IMR-90 (cell line): ENCODE results near the gene PRKAG2. TPM values are rescaled to one million over a fixed set of nuclear protein-coding genes. Genes with fewer than 3 reads are reported as not detected.

ENCODE experiments used
- ATAC-seq: fragments of 200-7000 bp; cut with Tn5 transposase; 2 replicates; pipeline ENCODE4 v1.9.1; 2020; ENCODE audit warnings: low read depth, mild to moderate bottlenecking, moderate library complexity
- BruUV-seq: library from RNA; stranded (reverse); fragments of 400-500 nt; replicated peaks from 2 replicates; lab custom pipeline; 2021; lab: Mats Ljungman, UMichigan
- CTCF ChIA-PET: fragments of 300-600 bp; formaldehyde crosslinking; extraction: SDS; loops from one replicate; lab custom pipeline; 2021; ENCODE audit warnings: antibody characterized with exemption; lab: Yijun Ruan, JAX
- POLR2A ChIA-PET: fragments of 300-600 bp; sonication (Branson Sonifier 250); formaldehyde crosslinking; loops from one replicate; lab custom pipeline; 2022; ENCODE audit warnings: antibody characterized with exemption; ENCODE audit not compliant: unreplicated experiment; lab: Charles Lee
- DNase-seq: peaks from one replicate; pipeline ENCODE4 v3.0.0; 2013
- H2AFZ ChIP-seq: replicated peaks from 2 replicates; pipeline ENCODE3; 2013; ENCODE audit warnings: low read length, mild to moderate bottlenecking; ENCODE audit not compliant: poor library complexity
- H2AK5ac ChIP-seq: 2 replicates; pipeline ENCODE4 v1.6.1; 2013; ENCODE audit warnings: low read depth, low read length, inconsistent platforms
- H2AK9ac ChIP-seq: replicated peaks from 2 replicates; pipeline ENCODE3; 2013; ENCODE audit warnings: mild to moderate bottlenecking, low read depth, low read length, moderate library complexity; ENCODE audit not compliant: poor library complexity
- H2BK120ac ChIP-seq: 2 replicates; pipeline ENCODE4 v1.6.1; 2013; ENCODE audit warnings: low read depth, low read length, inconsistent platforms
- H2BK15ac ChIP-seq: 3 replicates; pipeline ENCODE4 v1.6.1; 2013; ENCODE audit warnings: low read depth, low read length, inconsistent platforms
- H2BK20ac ChIP-seq: 2 replicates; pipeline ENCODE4 v1.6.1; 2013; ENCODE audit warnings: low read depth, mild to moderate bottlenecking, inconsistent platforms, low read length, moderate library complexity
- H2BK5ac ChIP-seq: 2 replicates; pipeline ENCODE4 v1.6.1; 2013; ENCODE audit warnings: mild to moderate bottlenecking, low read depth, low read length, inconsistent platforms; ENCODE audit not compliant: poor library complexity, severe bottlenecking
- H3K14ac ChIP-seq: replicated peaks from 2 replicates; pipeline ENCODE4 v1.6.1; 2013; ENCODE audit warnings: low read depth, low read length, inconsistent platforms
- H3K18ac ChIP-seq: 2 replicates; pipeline ENCODE4 v1.6.1; 2013; ENCODE audit warnings: low read depth, low read length, control low read depth
- H3K23ac ChIP-seq: 2 replicates; pipeline ENCODE4 v1.6.1; 2013; ENCODE audit warnings: low read depth, low read length, inconsistent platforms
- H3K27ac ChIP-seq: 2 replicates; pipeline ENCODE4 v1.5.1; 2013; ENCODE audit warnings: mild to moderate bottlenecking, control low read depth, low read length; ENCODE audit not compliant: insufficient read depth
- H3K27me3 ChIP-seq: 2 replicates; pipeline ENCODE4 v1.6.1; 2013; ENCODE audit warnings: low read length; ENCODE audit not compliant: control insufficient read depth, insufficient read depth
- H3K36me3 ChIP-seq: 2 replicates; pipeline ENCODE4 v1.6.1; 2013; ENCODE audit warnings: low read length, mixed read lengths; ENCODE audit not compliant: control insufficient read depth, insufficient read depth
- H3K4ac ChIP-seq: 2 replicates; pipeline ENCODE4 v1.6.1; 2013; ENCODE audit warnings: low read depth, low read length, inconsistent platforms
- H3K4me1 ChIP-seq: 2 replicates; pipeline ENCODE4 v1.6.1; 2013; ENCODE audit warnings: low read length, mixed read lengths; ENCODE audit not compliant: control insufficient read depth, insufficient read depth
- H3K4me2 ChIP-seq: 2 replicates; pipeline ENCODE4 v1.6.1; 2013; ENCODE audit warnings: low read depth, mild to moderate bottlenecking, control low read depth, low read length, moderate library complexity
- H3K4me3 ChIP-seq: 2 replicates; pipeline ENCODE4 v1.5.1; 2013; ENCODE audit warnings: low read depth, mild to moderate bottlenecking, control low read depth, low read length, moderate library complexity; ENCODE audit not compliant: insufficient read depth
- H3K56ac ChIP-seq: 2 replicates; pipeline ENCODE4 v1.6.1; 2013; ENCODE audit warnings: low read length, inconsistent platforms; ENCODE audit not compliant: insufficient read depth; ENCODE audit errors: extremely low read depth
- H3K79me1 ChIP-seq, 2 experiments: 2 replicates each; pipeline ENCODE4 v1.6.1; 2013; ENCODE audit warnings: low read length in 2 of 2, inconsistent platforms in 1 of 2, low read depth in 1 of 2
- H3K9ac ChIP-seq: 2 replicates; pipeline ENCODE4 v1.6.1; 2013; ENCODE audit warnings: low read depth, low read length, control low read depth
- H3K9me1 ChIP-seq: 2 replicates; pipeline ENCODE4 v1.6.1; 2013; ENCODE audit warnings: low read length, inconsistent platforms; ENCODE audit not compliant: insufficient read depth
- H3K9me3 ChIP-seq: 2 replicates; pipeline ENCODE4 v1.6.1; 2013; ENCODE audit warnings: low read length; ENCODE audit not compliant: control insufficient read depth, insufficient read depth
- H4K20me1 ChIP-seq: 2 replicates; pipeline ENCODE4 v1.6.1; 2013; ENCODE audit warnings: low read length, inconsistent platforms; ENCODE audit not compliant: insufficient read depth
- H4K5ac ChIP-seq: 2 replicates; pipeline ENCODE4 v1.6.1; 2013; ENCODE audit warnings: mild to moderate bottlenecking, low read depth, low read length, control low read depth
- H4K8ac ChIP-seq, 2 experiments: 2 replicates each; pipeline ENCODE4 v1.6.1; 2013; ENCODE audit warnings: low read depth in 2 of 2, low read length in 2 of 2, control low read depth in 1 of 2, inconsistent platforms in 1 of 2
- H4K91ac ChIP-seq: 2 replicates; pipeline ENCODE4 v1.6.1; 2013; ENCODE audit warnings: low read depth, low read length, inconsistent platforms; ENCODE audit not compliant: insufficient read depth
- BHLHE40 ChIP-seq: fragments of 150-350 bp; IDR thresholded peaks from 2 replicates; pipeline ENCODE4 v1.6.1; 2016; ENCODE audit warnings: mild to moderate bottlenecking, low read depth, low read length
- CEBPB ChIP-seq: IDR thresholded peaks from 2 replicates; pipeline ENCODE4 v1.6.1; 2012; ENCODE audit warnings: low read depth, low read length, improper control_type of control experiment
- CHD1 ChIP-seq: IDR thresholded peaks from 2 replicates; pipeline ENCODE4 v1.6.1; 2012; ENCODE audit warnings: low read depth, low read length, improper control_type of control experiment
- FOS ChIP-seq: fragments of 150-350 bp; IDR thresholded peaks from 2 replicates; pipeline ENCODE4 v1.6.1; 2016; ENCODE audit warnings: low read depth, low read length
- MAFK ChIP-seq: IDR thresholded peaks from 2 replicates; pipeline ENCODE4 v1.6.1; 2012; ENCODE audit warnings: low read depth, low read length, improper control_type of control experiment
- MAZ ChIP-seq: IDR thresholded peaks from 2 replicates; pipeline ENCODE4 v1.6.1; 2012; ENCODE audit warnings: low read depth, mild to moderate bottlenecking, low read length, improper control_type of control experiment, moderate library complexity, borderline replicate concordance
- MXI1 ChIP-seq: IDR thresholded peaks from 2 replicates; pipeline ENCODE4 v1.6.1; 2012; ENCODE audit warnings: low read depth, mild to moderate bottlenecking, low read length, moderate library complexity, borderline replicate concordance
- NFE2L2 ChIP-seq: fragments of 150-350 bp; IDR thresholded peaks from 2 replicates; pipeline ENCODE4 v1.6.1; 2016; ENCODE audit warnings: low read depth, mild to moderate bottlenecking, low read length
- POLR2A ChIP-seq: IDR thresholded peaks from 2 replicates; pipeline ENCODE4 v1.6.1; 2012; ENCODE audit warnings: mild to moderate bottlenecking, low read depth, low read length
- RAD21 ChIP-seq: IDR thresholded peaks from 2 replicates; pipeline ENCODE4 v1.6.1; 2012; ENCODE audit warnings: low read length, improper control_type of control experiment
- RCOR1 ChIP-seq: IDR thresholded peaks from 2 replicates; pipeline ENCODE4 v1.6.1; 2012; ENCODE audit warnings: mild to moderate bottlenecking, low read length, improper control_type of control experiment; ENCODE audit not compliant: insufficient replicate concordance
- RFX5 ChIP-seq: IDR thresholded peaks from 2 replicates; pipeline ENCODE4 v1.8.0; 2012; ENCODE audit warnings: low read depth, mild to moderate bottlenecking, low read length, moderate library complexity
- SMC3 ChIP-seq: fragments of 150-350 bp; IDR thresholded peaks from 2 replicates; pipeline ENCODE4 v1.6.1; 2016; ENCODE audit warnings: low read depth, mild to moderate bottlenecking, antibody characterized with exemption, low read length, moderate library complexity
- WGBS, 2 experiments: methylation state at CpG; one replicate each; pipeline versions ENCODE4 v1.1.5 to v1.1.7; 2013; ENCODE audit warnings: missing lambda C conversion rate in 2 of 2; ENCODE audit not compliant: insufficient read length in 1 of 2; ENCODE audit errors: extremely low coverage in 2 of 2; 5-methylcytosine and 5-hydroxymethylcytosine counted together
- dilution Hi-C: fragments of 300-500 bp; cut with HindIII; formaldehyde crosslinking; loops from one replicate; pipeline ENCODE4 v1.14.3; 2018; ENCODE audit warnings: low sequenced_read_pairs; ENCODE audit not compliant: unreplicated experiment
- in situ Hi-C: fragments of 300-500 bp; cut with MboI; formaldehyde crosslinking; loops from 3 replicates; pipeline ENCODE4 v1.14.3; 2019; ENCODE audit warnings: low sequenced_read_pairs, inconsistent platforms, mixed read lengths
- intact Hi-C: fragments of 100-400 bp; cut with micrococcal nuclease; formaldehyde crosslinking; loops from 2 replicates; pipeline ENCODE4 v1.10.0; 2022
- polyA plus RNA-seq, 3 experiments: library from polyadenylated mRNA; depleted of rRNA; stranded (reverse); fragments of >200 nt; gene quantifications; 2 replicates each; pipeline ENCODE4 v1.2.3, GENCODE V29; 2012; ENCODE audit warnings: low replicate concordance in 1 of 3
- total RNA-seq: library from RNA; depleted of rRNA; stranded (reverse); fragments of >200 nt; gene quantifications from 2 replicates; pipeline ENCODE4 v1.2.3, GENCODE V29; 2012
- TF ChIP-seq, protein P1 (sequence below): fragments of 150-350 bp; IDR thresholded peaks from 2 replicates; pipeline ENCODE4 v1.6.1; 2017; ENCODE audit warnings: mild to moderate bottlenecking, antibody characterized with exemption, low read length, low read depth
- TF ChIP-seq, protein P2 (sequence below): conservative IDR thresholded peaks from 2 replicates; pipeline ENCODE4 v1.5.1; 2012; ENCODE audit warnings: mild to moderate bottlenecking, low read depth, low read length, improper control_type of control experiment
- TF ChIP-seq, protein P3 (sequence below): fragments of 150-350 bp; IDR thresholded peaks from 2 replicates; pipeline ENCODE4 v1.6.1; 2016; ENCODE audit warnings: low read depth, mild to moderate bottlenecking, low read length, moderate library complexity, borderline replicate concordance

Gene PRKAG2
- total and polyA plus RNA-seq, 2 of the 4 experiments (the other 2 are of a cell fraction) = 15.4 to 21.6 TPM

DNA sequence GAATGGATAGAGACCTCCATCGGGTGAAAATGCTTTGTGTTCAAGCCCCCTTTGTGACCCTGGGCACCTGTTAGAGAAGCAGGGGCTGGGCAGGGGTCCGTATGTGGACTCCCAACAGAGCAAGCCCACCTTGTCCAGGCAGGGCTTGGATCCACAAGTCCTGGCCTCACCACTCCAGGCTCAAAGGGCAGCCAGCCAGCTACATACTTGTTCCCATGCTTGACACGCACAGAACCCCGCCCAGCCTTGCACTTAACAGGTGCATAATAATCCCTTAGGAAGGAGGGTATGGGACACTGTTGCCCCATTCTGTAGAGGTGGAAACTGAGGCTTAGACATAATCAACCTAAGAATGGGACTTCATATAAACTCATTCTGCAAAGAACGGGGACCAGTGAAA lies 160.6 kb downstream of the PRKAG2 start:
- Histone ChIP-seq H3K4me1 (no peaks in the 10 kb centered on the region), H3K9me1 (no peaks in the 10 kb centered on the region), H2AK5ac (no peak overlapping the region), H3K56ac (no peak overlapping the region), H4K91ac (no peak overlapping the region), H3K9me3 (peaks cover 5% of the 10 kb centered on the region; the same call in 1 of the 2 replicates), H3K4ac (no peak overlapping the region), H2AK9ac (no peak overlapping the region), H3K4me3 (no peak overlapping the region), H3K27me3 (no peaks in the 10 kb centered on the region), H4K20me1 (no peaks in the 10 kb centered on the region), H3K27ac (no peak overlapping the region), H2BK5ac (no peak overlapping the region), H3K14ac (no peak overlapping the region), H4K5ac (no peak overlapping the region), H3K4me2 (no peak overlapping the region), H3K23ac (no peak overlapping the region), H2BK20ac (no peak overlapping the region), H3K79me1 (no peaks in the 10 kb centered on the region), H3K18ac (no peak overlapping the region), H4K8ac (no peak overlapping the region), H2BK15ac (no peak overlapping the region), H2BK120ac (no peak overlapping the region), H2AFZ (no peak overlapping the region), H3K36me3 (no peaks in the 10 kb centered on the region), H3K9ac (no peak overlapping the region)
- no peak for ATAC-seq
- ChIA-PET POLR2A (no interaction called here), CTCF (no interaction called here)
- no peak for DNase-seq
- BruUV-seq = no TSS peak
- in situ Hi-C loops (no loop called here), intact Hi-C loops (no loop called here), dilution Hi-C loops (no loop called here)
- TF ChIP-seq CHD1 (no peak), MAZ (no peak), CEBPB (no peak), MXI1 (no peak), SMC3 (no peak), FOS (no peak), RFX5 (no peak), BHLHE40 (no peak), MAFK (no peak), NFE2L2 (no peak), RAD21 (no peak), POLR2A (no peak), RCOR1 (no peak)
- TF ChIP-seq, protein P1, sequence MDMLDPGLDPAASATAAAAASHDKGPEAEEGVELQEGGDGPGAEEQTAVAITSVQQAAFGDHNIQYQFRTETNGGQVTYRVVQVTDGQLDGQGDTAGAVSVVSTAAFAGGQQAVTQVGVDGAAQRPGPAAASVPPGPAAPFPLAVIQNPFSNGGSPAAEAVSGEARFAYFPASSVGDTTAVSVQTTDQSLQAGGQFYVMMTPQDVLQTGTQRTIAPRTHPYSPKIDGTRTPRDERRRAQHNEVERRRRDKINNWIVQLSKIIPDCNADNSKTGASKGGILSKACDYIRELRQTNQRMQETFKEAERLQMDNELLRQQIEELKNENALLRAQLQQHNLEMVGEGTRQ = no peak
- TF ChIP-seq, protein P2, sequence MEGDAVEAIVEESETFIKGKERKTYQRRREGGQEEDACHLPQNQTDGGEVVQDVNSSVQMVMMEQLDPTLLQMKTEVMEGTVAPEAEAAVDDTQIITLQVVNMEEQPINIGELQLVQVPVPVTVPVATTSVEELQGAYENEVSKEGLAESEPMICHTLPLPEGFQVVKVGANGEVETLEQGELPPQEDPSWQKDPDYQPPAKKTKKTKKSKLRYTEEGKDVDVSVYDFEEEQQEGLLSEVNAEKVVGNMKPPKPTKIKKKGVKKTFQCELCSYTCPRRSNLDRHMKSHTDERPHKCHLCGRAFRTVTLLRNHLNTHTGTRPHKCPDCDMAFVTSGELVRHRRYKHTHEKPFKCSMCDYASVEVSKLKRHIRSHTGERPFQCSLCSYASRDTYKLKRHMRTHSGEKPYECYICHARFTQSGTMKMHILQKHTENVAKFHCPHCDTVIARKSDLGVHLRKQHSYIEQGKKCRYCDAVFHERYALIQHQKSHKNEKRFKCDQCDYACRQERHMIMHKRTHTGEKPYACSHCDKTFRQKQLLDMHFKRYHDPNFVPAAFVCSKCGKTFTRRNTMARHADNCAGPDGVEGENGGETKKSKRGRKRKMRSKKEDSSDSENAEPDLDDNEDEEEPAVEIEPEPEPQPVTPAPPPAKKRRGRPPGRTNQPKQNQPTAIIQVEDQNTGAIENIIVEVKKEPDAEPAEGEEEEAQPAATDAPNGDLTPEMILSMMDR = no peak
- TF ChIP-seq, protein P3, sequence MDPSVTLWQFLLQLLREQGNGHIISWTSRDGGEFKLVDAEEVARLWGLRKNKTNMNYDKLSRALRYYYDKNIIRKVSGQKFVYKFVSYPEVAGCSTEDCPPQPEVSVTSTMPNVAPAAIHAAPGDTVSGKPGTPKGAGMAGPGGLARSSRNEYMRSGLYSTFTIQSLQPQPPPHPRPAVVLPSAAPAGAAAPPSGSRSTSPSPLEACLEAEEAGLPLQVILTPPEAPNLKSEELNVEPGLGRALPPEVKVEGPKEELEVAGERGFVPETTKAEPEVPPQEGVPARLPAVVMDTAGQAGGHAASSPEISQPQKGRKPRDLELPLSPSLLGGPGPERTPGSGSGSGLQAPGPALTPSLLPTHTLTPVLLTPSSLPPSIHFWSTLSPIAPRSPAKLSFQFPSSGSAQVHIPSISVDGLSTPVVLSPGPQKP = no peak
- 57% methylated on average over 1 of the region's 5 CpGs; no CpG with 5 or more reads in 1 of the 2 experiments for WGBS, 2 experiments
